Measurements from ENCODE around the gene PCOLCE2.
"Not testable (repeated sequence)": the region's sequence is repeated elsewhere in the genome, so short reads cannot be mapped to it uniquely, and the experiment has no call there.

PCOLCE2 gene

DNA sequence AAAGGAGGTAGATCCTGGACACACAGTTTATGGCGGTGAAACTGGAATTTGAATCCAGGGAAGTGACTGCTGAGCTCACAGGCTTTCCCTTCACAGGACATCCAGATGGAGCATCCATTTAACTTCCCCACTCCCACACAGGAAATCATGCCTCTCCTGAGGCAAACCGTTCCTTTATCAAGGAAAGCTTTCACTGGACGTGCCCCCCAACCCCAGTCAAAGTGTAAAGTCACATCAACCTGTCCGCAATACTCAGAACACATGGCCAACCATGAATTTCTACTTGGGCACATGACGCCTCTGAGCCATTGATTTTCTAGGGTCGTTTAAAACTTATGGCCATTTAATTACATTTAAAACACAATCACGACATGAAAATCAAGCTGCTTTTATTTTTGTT lies 2.9 kb downstream of the PCOLCE2 start:
- Histone ChIP-seq H3K9me3 (ENCODE audit: control insufficient read depth, low read length) (no peaks in the 10 kb centered on the region), H3K9ac (ENCODE audit: low read length) (no peak overlapping the region), H2BK5ac (ENCODE audit: low read depth, low read length, poor library complexity, severe bottlenecking) (no peak overlapping the region), H4K91ac (ENCODE audit: low read length) (no peak overlapping the region), H2BK12ac (ENCODE audit: low read length in 2 of 2) (no peak overlapping the region), H3K14ac (ENCODE audit: low read length in 2 of 2) (no peak overlapping the region), H3K18ac (ENCODE audit: low read depth in 1 of 2, low read length in 2 of 2) (no peak overlapping the region), H3K27me3 (ENCODE audit: control insufficient read depth in 1 of 2, insufficient read depth in 1 of 2, low read length in 2 of 2) (no peaks in the 10 kb centered on the region), H3K36me3 (ENCODE audit: control insufficient read depth in 1 of 2, insufficient read depth in 2 of 2, low read depth in 1 of 2, low read length in 2 of 2) (peaks cover 0 to 14% of the 10 kb centered on the region in 2 experiments), H3K23ac (ENCODE audit: low read length in 2 of 2) (no peak overlapping the region), H2BK15ac (ENCODE audit: low read depth, poor library complexity, severe bottlenecking) (no peak overlapping the region), H4K8ac (ENCODE audit: low read length) (no peak overlapping the region), H3K4me2 (ENCODE audit: low read length, poor library complexity, severe bottlenecking) (no peak overlapping the region), H3K4me1 (ENCODE audit: control insufficient read depth, insufficient read depth, low read depth, low read length) (peaks cover 8% of the 10 kb centered on the region), H2AK5ac (ENCODE audit: low read length, severe bottlenecking) (no peak overlapping the region), H3K27ac (ENCODE audit: low read length, poor library complexity, severe bottlenecking) (no peak overlapping the region), H3K79me1 (replicated peaks; ENCODE audit: low read length, poor library complexity, severe bottlenecking) (no peaks in the 10 kb centered on the region), H3K4ac (ENCODE audit: low read depth in 1 of 2, low read length in 2 of 2) (no peak overlapping the region), H3K4me3 (ENCODE audit: insufficient read depth in 1 of 2, low read depth in 1 of 2, low read length in 2 of 2) (no peak overlapping the region), H2AFZ (ENCODE audit: low read depth, low read length) (no peak overlapping the region), H2BK120ac (ENCODE audit: low read depth, low read length) (no peak overlapping the region)
- WGBS, result 92% methylated on average over 5 of the region's 7 CpGs
- DNase-seq, result no peak

DNA sequence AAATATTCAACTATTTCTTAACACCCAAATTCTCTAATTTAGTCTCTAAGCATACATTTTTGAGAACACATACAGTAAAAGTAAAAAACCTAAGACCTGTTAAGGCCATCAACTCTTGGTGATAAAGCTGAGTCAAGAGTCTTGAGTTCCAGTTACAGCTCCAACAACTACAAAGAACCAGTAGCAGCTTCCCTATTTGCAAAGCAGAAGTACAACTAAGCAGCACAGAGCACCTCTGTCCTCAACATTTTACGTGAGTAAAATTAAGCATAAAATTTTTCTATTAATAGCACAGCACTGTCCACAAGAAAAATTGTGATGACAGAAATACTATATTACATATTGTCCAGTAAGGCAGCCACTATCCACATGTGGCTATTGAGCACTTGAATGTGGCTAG lies 4.4 kb downstream of the PCOLCE2 start:
- H3K4me1 ChIP-seq (ENCODE audit: control insufficient read depth, insufficient read depth, low read depth, low read length), result peaks cover 8% of the 10 kb centered on the region
- H2AK5ac ChIP-seq (ENCODE audit: low read length, severe bottlenecking), result no peak overlapping the region
- H3K18ac ChIP-seq (ENCODE audit: low read depth in 1 of 2, low read length in 2 of 2), result no peak overlapping the region
- H2BK120ac ChIP-seq (ENCODE audit: low read depth, low read length), result no peak overlapping the region
- H3K27me3 ChIP-seq (ENCODE audit: control insufficient read depth in 1 of 2, insufficient read depth in 1 of 2, low read length in 2 of 2), result no peaks in the 10 kb centered on the region
- no peak overlapping the region for H3K27ac ChIP-seq (ENCODE audit: low read length, poor library complexity, severe bottlenecking)
- no peak overlapping the region for H2BK12ac ChIP-seq (ENCODE audit: low read length in 2 of 2)
- H4K91ac ChIP-seq (ENCODE audit: low read length), result no peak overlapping the region
- no peak overlapping the region for H4K8ac ChIP-seq (ENCODE audit: low read length)
- H3K23ac ChIP-seq (ENCODE audit: low read length in 2 of 2), result no peak overlapping the region
- DNase-seq, result no peak
- no peak overlapping the region for H2BK15ac ChIP-seq (ENCODE audit: low read depth, poor library complexity, severe bottlenecking)
- H3K9ac ChIP-seq (ENCODE audit: low read length), result no peak overlapping the region
- no peak overlapping the region for H3K4me3 ChIP-seq (ENCODE audit: insufficient read depth in 1 of 2, low read depth in 1 of 2, low read length in 2 of 2)
- no peaks in the 10 kb centered on the region for H3K9me3 ChIP-seq (ENCODE audit: control insufficient read depth, low read length)
- peaks cover 0 to 14% of the 10 kb centered on the region in 2 experiments for H3K36me3 ChIP-seq (ENCODE audit: control insufficient read depth in 1 of 2, insufficient read depth in 2 of 2, low read depth in 1 of 2, low read length in 2 of 2)
- H3K4ac ChIP-seq (ENCODE audit: low read depth in 1 of 2, low read length in 2 of 2), result no peak overlapping the region
- no peak overlapping the region for H2AFZ ChIP-seq (ENCODE audit: low read depth, low read length)
- H3K79me1 ChIP-seq (replicated peaks; ENCODE audit: low read length, poor library complexity, severe bottlenecking), result no peaks in the 10 kb centered on the region
- H3K4me2 ChIP-seq (ENCODE audit: low read length, poor library complexity, severe bottlenecking), result no peak overlapping the region
- WGBS, result 100% methylated on average over 1 of the region's 1 CpG
- no peak overlapping the region for H2BK5ac ChIP-seq (ENCODE audit: low read depth, low read length, poor library complexity, severe bottlenecking)
- H3K14ac ChIP-seq (ENCODE audit: low read length in 2 of 2), result no peak overlapping the region

DNA sequence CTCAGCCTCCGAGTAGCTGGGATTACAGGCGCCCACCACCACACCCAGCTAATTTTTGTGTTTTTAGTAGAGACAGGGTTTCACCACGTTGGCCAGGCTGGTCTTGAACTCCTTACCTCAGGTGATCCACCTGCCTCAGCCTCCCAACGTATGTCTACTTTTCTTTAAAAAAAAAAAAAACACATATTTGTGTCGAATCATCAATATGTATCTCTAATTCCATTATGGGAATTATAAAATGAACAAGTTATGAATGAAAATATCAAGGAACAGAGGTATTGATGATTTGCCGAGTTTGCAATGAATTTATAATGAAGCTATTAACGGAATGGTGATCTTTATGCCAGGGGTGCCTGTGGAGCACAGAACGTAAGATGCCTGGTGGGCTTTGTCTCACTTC lies 5.3 kb downstream of the PCOLCE2 start:
- not testable (repeated sequence) for H3K27ac ChIP-seq (ENCODE audit: low read length, poor library complexity, severe bottlenecking); H4K91ac ChIP-seq (ENCODE audit: low read length); H4K8ac ChIP-seq (ENCODE audit: low read length); H2BK15ac ChIP-seq (ENCODE audit: low read depth, poor library complexity, severe bottlenecking); H3K23ac ChIP-seq (ENCODE audit: low read length in 2 of 2); H2BK12ac ChIP-seq (ENCODE audit: low read length in 2 of 2); H2AK5ac ChIP-seq (ENCODE audit: low read length, severe bottlenecking); H3K4ac ChIP-seq (ENCODE audit: low read depth in 1 of 2, low read length in 2 of 2); H3K4me1 ChIP-seq (ENCODE audit: control insufficient read depth, insufficient read depth, low read depth, low read length); H3K14ac ChIP-seq (ENCODE audit: low read length in 2 of 2); DNase-seq; H2BK5ac ChIP-seq (ENCODE audit: low read depth, low read length, poor library complexity, severe bottlenecking); H3K9ac ChIP-seq (ENCODE audit: low read length); H2BK120ac ChIP-seq (ENCODE audit: low read depth, low read length); H3K27me3 ChIP-seq (ENCODE audit: control insufficient read depth in 1 of 2, insufficient read depth in 1 of 2, low read length in 2 of 2); H2AFZ ChIP-seq (ENCODE audit: low read depth, low read length); H3K18ac ChIP-seq (ENCODE audit: low read depth in 1 of 2, low read length in 2 of 2); H3K4me3 ChIP-seq (ENCODE audit: insufficient read depth in 1 of 2, low read depth in 1 of 2, low read length in 2 of 2); H3K9me3 ChIP-seq (ENCODE audit: control insufficient read depth, low read length); H3K79me1 ChIP-seq (replicated peaks; ENCODE audit: low read length, poor library complexity, severe bottlenecking); H3K4me2 ChIP-seq (ENCODE audit: low read length, poor library complexity, severe bottlenecking)
- H3K36me3 ChIP-seq (ENCODE audit: control insufficient read depth in 1 of 2, insufficient read depth in 2 of 2, low read depth in 1 of 2, low read length in 2 of 2), result peaks cover 0 to 14% of the 10 kb centered on the region in 2 experiments
- WGBS, result 87% methylated on average over 6 of the region's 8 CpGs

DNA sequence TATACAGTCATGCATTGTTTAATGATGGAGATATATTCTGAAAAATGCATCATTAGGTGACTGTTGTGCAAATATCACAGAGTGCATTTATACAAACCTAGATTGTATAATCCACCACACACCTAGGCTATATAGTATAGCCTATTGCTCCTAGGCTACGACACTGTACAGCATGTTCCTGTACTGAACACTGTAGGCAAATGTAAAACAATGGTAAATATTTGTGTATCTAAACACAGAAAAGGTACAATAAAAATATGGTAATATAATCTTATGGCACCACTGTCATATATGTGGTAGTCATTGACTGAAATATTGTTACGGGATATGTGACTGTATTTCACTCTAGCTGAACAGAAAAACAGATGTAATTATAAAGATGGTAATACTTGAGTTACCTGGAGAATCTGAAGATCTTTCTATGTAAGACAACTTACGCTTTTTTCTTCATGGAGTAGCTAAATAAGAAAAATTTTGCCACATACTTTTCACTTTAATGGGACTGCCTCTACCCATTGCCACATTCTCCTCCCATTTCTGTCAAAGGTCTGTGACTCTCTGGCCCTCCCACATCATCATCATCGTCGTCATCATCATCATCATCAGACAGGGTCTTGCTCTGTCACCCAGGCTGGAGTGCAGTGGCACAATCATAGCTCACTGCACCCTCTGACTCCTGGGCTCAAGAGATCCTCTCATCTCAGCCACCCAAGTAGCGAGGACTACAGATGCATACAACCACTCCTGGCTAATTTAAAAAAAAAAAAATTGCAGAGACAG lies 7.2 kb downstream of the PCOLCE2 start:
- Histone ChIP-seq H3K14ac (ENCODE audit: low read length in 2 of 2) (no peak overlapping the region), H3K27ac (ENCODE audit: low read length, poor library complexity, severe bottlenecking) (no peak overlapping the region), H3K18ac (ENCODE audit: low read depth in 1 of 2, low read length in 2 of 2) (no peak overlapping the region), H3K4me2 (ENCODE audit: low read length, poor library complexity, severe bottlenecking) (no peak overlapping the region), H3K23ac (ENCODE audit: low read length in 2 of 2) (no peak overlapping the region), H3K9me3 (ENCODE audit: control insufficient read depth, low read length) (no peaks in the 10 kb centered on the region), H2AK5ac (ENCODE audit: low read length, severe bottlenecking) (no peak overlapping the region), H3K36me3 (ENCODE audit: control insufficient read depth in 1 of 2, insufficient read depth in 2 of 2, low read depth in 1 of 2, low read length in 2 of 2) (peaks cover 0 to 14% of the 10 kb centered on the region in 2 experiments), H3K4me3 (ENCODE audit: insufficient read depth in 1 of 2, low read depth in 1 of 2, low read length in 2 of 2) (no peak overlapping the region), H3K27me3 (ENCODE audit: control insufficient read depth in 1 of 2, insufficient read depth in 1 of 2, low read length in 2 of 2) (no peaks in the 10 kb centered on the region), H3K79me1 (replicated peaks; ENCODE audit: low read length, poor library complexity, severe bottlenecking) (no peaks in the 10 kb centered on the region), H4K8ac (ENCODE audit: low read length) (no peak overlapping the region), H2BK15ac (ENCODE audit: low read depth, poor library complexity, severe bottlenecking) (no peak overlapping the region), H3K4me1 (ENCODE audit: control insufficient read depth, insufficient read depth, low read depth, low read length) (no peaks in the 10 kb centered on the region), H4K91ac (ENCODE audit: low read length) (no peak overlapping the region), H3K9ac (ENCODE audit: low read length) (no peak overlapping the region), H2BK12ac (ENCODE audit: low read length in 2 of 2) (no peak overlapping the region), H2BK5ac (ENCODE audit: low read depth, low read length, poor library complexity, severe bottlenecking) (no peak overlapping the region), H2AFZ (ENCODE audit: low read depth, low read length) (no peak overlapping the region), H3K4ac (ENCODE audit: low read depth in 1 of 2, low read length in 2 of 2) (no peak overlapping the region), H2BK120ac (ENCODE audit: low read depth, low read length) (no peak overlapping the region)
- DNase-seq, result no peak
- WGBS, result 89% methylated on average over 5 of the region's 6 CpGs

Measured in mesenchymal stem cell (in vitro differentiated cells and primary cell).